ENCODE data around the gene CLEC20A. TPM values are rescaled to one million over a fixed set of nuclear protein-coding genes. Genes with fewer than 3 reads are reported as not detected.

CLEC20A gene
- total and polyA plus RNA-seq, 9 of the 15 experiments (the other 6 are each of a cell fraction or from before 2014, with no cell fraction given): not detected

GRCh38 chr1:178541829-178542553 lies 45.2 kb upstream of the CLEC20A start (continued):
- TF ChIP-seq, protein P1, sequence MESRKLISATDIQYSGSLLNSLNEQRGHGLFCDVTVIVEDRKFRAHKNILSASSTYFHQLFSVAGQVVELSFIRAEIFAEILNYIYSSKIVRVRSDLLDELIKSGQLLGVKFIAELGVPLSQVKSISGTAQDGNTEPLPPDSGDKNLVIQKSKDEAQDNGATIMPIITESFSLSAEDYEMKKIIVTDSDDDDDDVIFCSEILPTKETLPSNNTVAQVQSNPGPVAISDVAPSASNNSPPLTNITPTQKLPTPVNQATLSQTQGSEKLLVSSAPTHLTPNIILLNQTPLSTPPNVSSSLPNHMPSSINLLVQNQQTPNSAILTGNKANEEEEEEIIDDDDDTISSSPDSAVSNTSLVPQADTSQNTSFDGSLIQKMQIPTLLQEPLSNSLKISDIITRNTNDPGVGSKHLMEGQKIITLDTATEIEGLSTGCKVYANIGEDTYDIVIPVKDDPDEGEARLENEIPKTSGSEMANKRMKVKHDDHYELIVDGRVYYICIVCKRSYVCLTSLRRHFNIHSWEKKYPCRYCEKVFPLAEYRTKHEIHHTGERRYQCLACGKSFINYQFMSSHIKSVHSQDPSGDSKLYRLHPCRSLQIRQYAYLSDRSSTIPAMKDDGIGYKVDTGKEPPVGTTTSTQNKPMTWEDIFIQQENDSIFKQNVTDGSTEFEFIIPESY (CRISPR knock-in tag; IDR thresholded peaks at IDR 0.05): no peak
- TF ChIP-seq, protein P2, sequence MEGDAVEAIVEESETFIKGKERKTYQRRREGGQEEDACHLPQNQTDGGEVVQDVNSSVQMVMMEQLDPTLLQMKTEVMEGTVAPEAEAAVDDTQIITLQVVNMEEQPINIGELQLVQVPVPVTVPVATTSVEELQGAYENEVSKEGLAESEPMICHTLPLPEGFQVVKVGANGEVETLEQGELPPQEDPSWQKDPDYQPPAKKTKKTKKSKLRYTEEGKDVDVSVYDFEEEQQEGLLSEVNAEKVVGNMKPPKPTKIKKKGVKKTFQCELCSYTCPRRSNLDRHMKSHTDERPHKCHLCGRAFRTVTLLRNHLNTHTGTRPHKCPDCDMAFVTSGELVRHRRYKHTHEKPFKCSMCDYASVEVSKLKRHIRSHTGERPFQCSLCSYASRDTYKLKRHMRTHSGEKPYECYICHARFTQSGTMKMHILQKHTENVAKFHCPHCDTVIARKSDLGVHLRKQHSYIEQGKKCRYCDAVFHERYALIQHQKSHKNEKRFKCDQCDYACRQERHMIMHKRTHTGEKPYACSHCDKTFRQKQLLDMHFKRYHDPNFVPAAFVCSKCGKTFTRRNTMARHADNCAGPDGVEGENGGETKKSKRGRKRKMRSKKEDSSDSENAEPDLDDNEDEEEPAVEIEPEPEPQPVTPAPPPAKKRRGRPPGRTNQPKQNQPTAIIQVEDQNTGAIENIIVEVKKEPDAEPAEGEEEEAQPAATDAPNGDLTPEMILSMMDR (IDR thresholded peaks at IDR 0.05 in 2 of 3, conservative IDR thresholded peaks at IDR 0.05 in 1 of 3; ENCODE audit: insufficient read depth in 2 of 3, low read depth in 1 of 3, low read length in 3 of 3): no peak
- no peak for TF ChIP-seq IFI16 (CRISPR knock-in tag; IDR thresholded peaks at IDR 0.05)
- TF ChIP-seq TGIF2 (CRISPR knock-in tag; IDR thresholded peaks at IDR 0.05): peak; percentile 45; the same call in 1 of the 2 replicates
- TF ChIP-seq ZNF121 (CRISPR knock-in tag; conservative IDR thresholded peaks at IDR 0.05): no peak
- no peak for TF ChIP-seq RBM25 (IDR thresholded peaks at IDR 0.05; ENCODE audit: low read depth, low read length, severe bottlenecking)
- TF ChIP-seq CXXC5 (CRISPR knock-in tag; IDR thresholded peaks at IDR 0.05): no peak
- TF ChIP-seq GABPB1 (CRISPR knock-in tag; IDR thresholded peaks at IDR 0.05): peak; percentile 39; the same call in 1 of the 2 replicates
- TF ChIP-seq SNRNP70 (optimal IDR thresholded peaks at IDR 0.05; ENCODE audit: low read depth, low read length): no peak
- TF ChIP-seq, protein P3, sequence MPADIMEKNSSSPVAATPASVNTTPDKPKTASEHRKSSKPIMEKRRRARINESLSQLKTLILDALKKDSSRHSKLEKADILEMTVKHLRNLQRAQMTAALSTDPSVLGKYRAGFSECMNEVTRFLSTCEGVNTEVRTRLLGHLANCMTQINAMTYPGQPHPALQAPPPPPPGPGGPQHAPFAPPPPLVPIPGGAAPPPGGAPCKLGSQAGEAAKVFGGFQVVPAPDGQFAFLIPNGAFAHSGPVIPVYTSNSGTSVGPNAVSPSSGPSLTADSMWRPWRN (IDR thresholded peaks at IDR 0.05; ENCODE audit: low read depth): no peak
- no peak for TF ChIP-seq ETS1 (conservative IDR thresholded peaks at IDR 0.05; ENCODE audit: control insufficient read depth, low read depth, low read length)
- TF ChIP-seq SMARCA4 (IDR thresholded peaks at IDR 0.05): no peak
- TF ChIP-seq NRF1 (conservative IDR thresholded peaks at IDR 0.05 in 1 of 2, IDR thresholded peaks at IDR 0.05 in 1 of 2): no peak
- TF ChIP-seq HSF4 (CRISPR knock-in tag; IDR thresholded peaks at IDR 0.05; ENCODE audit: borderline replicate concordance): no peak
- TF ChIP-seq HDAC8 (tag; IDR thresholded peaks at IDR 0.05): no peak
- no peak for TF ChIP-seq ZBTB8A (IDR thresholded peaks at IDR 0.05; ENCODE audit: partially characterized antibody)
- no peak for TF ChIP-seq FOS (IDR thresholded peaks at IDR 0.05; ENCODE audit: extremely low read depth, insufficient read length)
- TF ChIP-seq, protein P4, sequence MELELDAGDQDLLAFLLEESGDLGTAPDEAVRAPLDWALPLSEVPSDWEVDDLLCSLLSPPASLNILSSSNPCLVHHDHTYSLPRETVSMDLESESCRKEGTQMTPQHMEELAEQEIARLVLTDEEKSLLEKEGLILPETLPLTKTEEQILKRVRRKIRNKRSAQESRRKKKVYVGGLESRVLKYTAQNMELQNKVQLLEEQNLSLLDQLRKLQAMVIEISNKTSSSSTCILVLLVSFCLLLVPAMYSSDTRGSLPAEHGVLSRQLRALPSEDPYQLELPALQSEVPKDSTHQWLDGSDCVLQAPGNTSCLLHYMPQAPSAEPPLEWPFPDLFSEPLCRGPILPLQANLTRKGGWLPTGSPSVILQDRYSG (tag; conservative IDR thresholded peaks at IDR 0.05; ENCODE audit: low read depth): no peak
- no peak for TF ChIP-seq KLF13 (tag; IDR thresholded peaks at IDR 0.05; ENCODE audit: borderline replicate concordance, low read depth)

All from K562 (cell line).